MM.1S (cell line): ENCODE measurements around the gene CERS6.

Experiments used
- DNase-seq: peaks from one replicate; pipeline ENCODE4 v3.0.0-alpha.2; 2015
- H2AFZ ChIP-seq: fragments of 300-600 bp; sonication (generic); 2 replicates; pipeline ENCODE4 v1.6.0; 2016; ENCODE audit warnings: antibody characterized with exemption, low read length
- H3F3A ChIP-seq: fragments of 300-600 bp; sonication (generic); 2 replicates; pipeline ENCODE4 v1.6.1; 2016; ENCODE audit warnings: mild to moderate bottlenecking, antibody characterized with exemption, low read length, moderate library complexity, mixed read lengths; ENCODE audit not compliant: insufficient read depth
- H3K27ac ChIP-seq: fragments of 300-600 bp; sonication (generic); 2 replicates; pipeline ENCODE4 v1.5.1; 2016; ENCODE audit warnings: mild to moderate bottlenecking, low read length
- H3K27me3 ChIP-seq: fragments of 300-600 bp; sonication (generic); replicated peaks from 2 replicates; pipeline ENCODE4 v1.6.0; 2016; ENCODE audit warnings: low read length; ENCODE audit not compliant: insufficient read depth
- H3K36me3 ChIP-seq: fragments of 300-600 bp; sonication (generic); replicated peaks from 2 replicates; pipeline ENCODE4 v1.6.1; 2016; ENCODE audit warnings: mild to moderate bottlenecking, low read length, mixed read lengths; ENCODE audit not compliant: insufficient read depth
- H3K4me1 ChIP-seq: fragments of 300-600 bp; sonication (generic); 2 replicates; pipeline ENCODE4 v1.6.1; 2016; ENCODE audit warnings: low read length, mixed read lengths
- H3K4me2 ChIP-seq: fragments of 300-600 bp; sonication (generic); 2 replicates; pipeline ENCODE4 v1.6.0; 2016; ENCODE audit warnings: low read depth, low read length
- H3K4me3 ChIP-seq: fragments of 300-600 bp; sonication (generic); 2 replicates; pipeline ENCODE4 v1.5.1; 2016; ENCODE audit warnings: low read length, mixed read lengths
- H3K79me2 ChIP-seq: fragments of 300-600 bp; sonication (generic); 2 replicates; pipeline ENCODE4 v1.6.1; 2016; ENCODE audit warnings: mixed run types, low read length, mixed read lengths
- H3K9ac ChIP-seq: fragments of 300-600 bp; sonication (generic); 2 replicates; pipeline ENCODE4 v1.6.1; 2016; ENCODE audit warnings: low read length, mixed read lengths
- H3K9me2 ChIP-seq: fragments of 300-600 bp; sonication (generic); replicated peaks from 2 replicates; pipeline ENCODE4 v1.6.1; 2016; ENCODE audit warnings: mild to moderate bottlenecking, low read length, mixed read lengths; ENCODE audit not compliant: insufficient read depth
- H3K9me3 ChIP-seq: fragments of 300-600 bp; sonication (generic); replicated peaks from 2 replicates; pipeline ENCODE4 v1.6.1; 2016; ENCODE audit warnings: mild to moderate bottlenecking, low read length, mixed read lengths; ENCODE audit not compliant: insufficient read depth
- H4K20me1 ChIP-seq: fragments of 300-600 bp; sonication (generic); 2 replicates; pipeline ENCODE4 v1.6.1; 2016; ENCODE audit warnings: mild to moderate bottlenecking, low read length, moderate library complexity, mixed read lengths; ENCODE audit not compliant: insufficient read depth
- EZH2 ChIP-seq: fragments of 300-600 bp; sonication (generic); optimal IDR thresholded peaks from 2 replicates; pipeline ENCODE3; 2017; ENCODE audit warnings: low read depth, mild to moderate bottlenecking, antibody characterized with exemption, low read length, mixed read lengths
- EZH2phosphoT487 ChIP-seq: fragments of 300-600 bp; sonication (generic); IDR thresholded peaks from 2 replicates; pipeline ENCODE4 v1.6.1; 2018; ENCODE audit warnings: antibody characterized with exemption, low read length
- TF ChIP-seq, protein P1 (sequence below): fragments of 300-600 bp; sonication (generic); IDR thresholded peaks from 2 replicates; pipeline ENCODE4 v1.5.1; 2016; ENCODE audit warnings: antibody characterized with exemption, low read length, mixed read lengths

Gene CERS6

DNA sequence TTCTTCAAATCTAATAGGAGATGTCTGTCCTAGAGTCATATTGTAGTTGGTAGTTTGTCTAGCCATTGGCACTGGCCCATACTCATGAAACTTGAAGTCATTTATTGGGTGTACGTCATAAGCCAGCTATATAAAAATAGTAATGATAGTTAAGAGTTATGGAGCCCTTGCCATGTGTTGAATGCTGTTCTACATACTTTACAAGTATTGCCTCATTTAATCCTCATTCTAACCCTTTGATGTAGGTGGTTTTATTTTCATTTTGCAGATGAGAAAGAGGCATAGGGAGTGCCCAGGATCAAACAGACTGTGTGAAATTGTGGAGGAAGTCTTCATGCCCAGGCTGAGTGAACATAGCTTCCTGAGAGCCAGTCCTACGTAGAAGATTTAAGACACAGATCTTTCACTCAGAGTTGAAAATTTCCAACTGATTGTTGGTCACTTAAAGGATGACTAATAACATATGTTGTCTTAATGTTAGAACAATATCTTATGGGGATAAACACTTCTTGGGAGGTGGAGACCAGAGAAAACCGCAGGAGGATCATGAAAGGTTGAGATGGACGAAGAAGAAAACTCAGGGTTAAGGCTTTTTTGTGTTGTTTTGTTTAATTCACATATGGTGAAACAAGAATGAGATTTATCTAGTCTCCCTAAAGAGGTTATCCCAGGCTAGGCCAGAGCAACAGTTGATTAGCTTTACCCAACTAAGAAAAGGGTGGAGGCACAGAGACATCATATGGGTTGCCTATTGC, 156.0 kb downstream of the CERS6 start:
- no peak overlapping the region for H3K27ac ChIP-seq
- H3K4me1 ChIP-seq: no peaks in the 10 kb centered on the region
- no peaks in the 10 kb centered on the region for H3K79me2 ChIP-seq
- H3F3A ChIP-seq: no peaks in the 10 kb centered on the region
- no peaks in the 10 kb centered on the region for H3K27me3 ChIP-seq
- no peaks in the 10 kb centered on the region for H3K36me3 ChIP-seq
- no peak overlapping the region for H3K4me3 ChIP-seq
- TF ChIP-seq EZH2phosphoT487: no peak
- TF ChIP-seq, protein P1, sequence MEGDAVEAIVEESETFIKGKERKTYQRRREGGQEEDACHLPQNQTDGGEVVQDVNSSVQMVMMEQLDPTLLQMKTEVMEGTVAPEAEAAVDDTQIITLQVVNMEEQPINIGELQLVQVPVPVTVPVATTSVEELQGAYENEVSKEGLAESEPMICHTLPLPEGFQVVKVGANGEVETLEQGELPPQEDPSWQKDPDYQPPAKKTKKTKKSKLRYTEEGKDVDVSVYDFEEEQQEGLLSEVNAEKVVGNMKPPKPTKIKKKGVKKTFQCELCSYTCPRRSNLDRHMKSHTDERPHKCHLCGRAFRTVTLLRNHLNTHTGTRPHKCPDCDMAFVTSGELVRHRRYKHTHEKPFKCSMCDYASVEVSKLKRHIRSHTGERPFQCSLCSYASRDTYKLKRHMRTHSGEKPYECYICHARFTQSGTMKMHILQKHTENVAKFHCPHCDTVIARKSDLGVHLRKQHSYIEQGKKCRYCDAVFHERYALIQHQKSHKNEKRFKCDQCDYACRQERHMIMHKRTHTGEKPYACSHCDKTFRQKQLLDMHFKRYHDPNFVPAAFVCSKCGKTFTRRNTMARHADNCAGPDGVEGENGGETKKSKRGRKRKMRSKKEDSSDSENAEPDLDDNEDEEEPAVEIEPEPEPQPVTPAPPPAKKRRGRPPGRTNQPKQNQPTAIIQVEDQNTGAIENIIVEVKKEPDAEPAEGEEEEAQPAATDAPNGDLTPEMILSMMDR: no peak
- no peak for TF ChIP-seq EZH2
- no peak overlapping the region for H2AFZ ChIP-seq
- no peak overlapping the region for H3K4me2 ChIP-seq
- no peaks in the 10 kb centered on the region for H4K20me1 ChIP-seq
- no peak for DNase-seq
- H3K9ac ChIP-seq: no peak overlapping the region
- no peaks in the 10 kb centered on the region for H3K9me3 ChIP-seq
- H3K9me2 ChIP-seq: no peaks in the 10 kb centered on the region

DNA sequence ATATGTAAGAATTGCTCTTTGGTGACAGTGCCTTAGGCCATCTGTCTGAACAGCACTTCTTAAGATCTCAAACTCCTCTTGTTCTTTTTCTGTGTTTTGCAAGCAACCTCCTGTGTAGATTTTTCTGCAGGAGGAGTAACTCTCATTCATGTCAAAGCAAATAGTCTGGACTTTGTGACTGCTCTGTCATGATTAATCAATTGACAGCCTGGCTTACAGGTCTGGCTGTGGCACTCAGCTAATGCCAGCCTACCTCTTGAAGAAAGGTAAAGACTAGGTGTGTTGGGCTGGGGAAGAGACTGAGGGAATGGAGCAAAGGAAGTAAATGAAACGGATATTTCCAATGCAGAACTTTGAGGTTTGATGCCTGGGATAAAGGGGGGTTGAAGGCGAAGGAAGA, 156.6 kb downstream of the CERS6 start:
- no peak overlapping the region for H3K4me3 ChIP-seq
- TF ChIP-seq, protein P1: no peak
- TF ChIP-seq EZH2 (no peak), EZH2phosphoT487 (no peak)
- no peak for DNase-seq
- no peak overlapping the region for H3K4me2 ChIP-seq
- no peaks in the 10 kb centered on the region for H4K20me1 ChIP-seq
- H2AFZ ChIP-seq: no peak overlapping the region
- H3K27me3 ChIP-seq: no peaks in the 10 kb centered on the region
- H3K9ac ChIP-seq: no peak overlapping the region
- H3K27ac ChIP-seq: no peak overlapping the region
- H3F3A ChIP-seq: no peaks in the 10 kb centered on the region
- H3K9me3 ChIP-seq: no peaks in the 10 kb centered on the region
- no peaks in the 10 kb centered on the region for H3K9me2 ChIP-seq
- H3K79me2 ChIP-seq: no peaks in the 10 kb centered on the region
- H3K36me3 ChIP-seq: no peaks in the 10 kb centered on the region
- H3K4me1 ChIP-seq: no peaks in the 10 kb centered on the region

DNA sequence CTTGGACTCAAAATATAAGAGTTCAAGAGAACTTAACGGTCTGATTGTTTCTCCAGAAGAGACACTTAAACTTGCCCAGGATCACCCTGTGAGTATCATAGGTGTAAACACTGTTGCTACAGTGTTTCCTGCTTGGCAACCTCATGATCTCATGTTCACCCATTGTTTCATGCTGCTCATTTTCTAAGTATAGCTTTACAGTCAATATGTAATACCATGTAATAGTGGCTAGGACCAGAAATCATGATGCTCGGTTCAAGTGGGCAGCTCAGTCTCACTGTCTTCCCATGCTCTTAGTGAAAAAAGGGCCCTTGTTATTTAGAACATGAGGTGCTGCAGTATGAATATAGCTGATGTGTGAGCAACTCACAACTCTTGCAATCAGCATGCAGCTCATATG, 157.5 kb downstream of the CERS6 start:
- Histone ChIP-seq H3K4me3 (no peak overlapping the region), H3K9me2 (no peaks in the 10 kb centered on the region), H3K79me2 (no peaks in the 10 kb centered on the region), H3K36me3 (no peaks in the 10 kb centered on the region), H3K9ac (no peak overlapping the region), H3K4me1 (no peaks in the 10 kb centered on the region), H3K4me2 (no peak overlapping the region), H2AFZ (no peak overlapping the region), H3F3A (no peaks in the 10 kb centered on the region), H3K9me3 (no peaks in the 10 kb centered on the region), H4K20me1 (no peaks in the 10 kb centered on the region), H3K27ac (no peak overlapping the region), H3K27me3 (no peaks in the 10 kb centered on the region)
- TF ChIP-seq, protein P1: no peak
- no peak for TF ChIP-seq EZH2phosphoT487
- TF ChIP-seq EZH2: no peak
- no peak for DNase-seq
